ENCODE measurements around the gene SH2D7.

Gene SH2D7

GRCh38 chr15:78131295-78132061 lies 39.1 kb downstream of the SH2D7 start, which contains the start of gene CIB2:
Gene CIB2 (minus strand): TSS chr15:78131445. CDS start chr15:78131215, 230 bp downstream.
- H3K4me1 ChIP-seq (ENCODE audit: control insufficient read depth in 2 of 2, insufficient read depth in 2 of 2, low read length in 2 of 2): peaks cover 16 to 17% of the 10 kb centered on the region in 2 donors
- H3K4me3 ChIP-seq (ENCODE audit: low read length in 2 of 2): peak within 1 kb of the TSS; percentile 74 to 77
- H3K9ac ChIP-seq (ENCODE audit: low read depth in 1 of 2, low read length in 2 of 2): peak within 1 kb of the TSS; percentile 79 to 88
- peak within 1 kb of the TSS; percentile 67 to 77 for H3K27ac ChIP-seq (ENCODE audit: low read depth in 2 of 2, low read length in 2 of 2)
- no peaks in the 10 kb centered on the region for H3K27me3 ChIP-seq (ENCODE audit: control insufficient read depth in 2 of 2, insufficient read depth in 2 of 2, low read length in 2 of 2)
- no peaks in the 10 kb centered on the region for H3K9me3 ChIP-seq (ENCODE audit: control insufficient read depth in 2 of 2, low read length in 2 of 2)
- no peaks in the 10 kb centered on the region for H3K36me3 ChIP-seq (ENCODE audit: control insufficient read depth in 2 of 2, insufficient read depth in 2 of 2, low read length in 2 of 2)

GRCh38 chr15:78133801-78134200 lies 41.4 kb downstream of the SH2D7 start:
- peaks cover 9 to 11% of the 10 kb centered on the region in 2 donors for H3K4me1 ChIP-seq (ENCODE audit: control insufficient read depth in 2 of 2, insufficient read depth in 2 of 2, low read length in 2 of 2)
- no peak overlapping the region for H3K4me3 ChIP-seq (ENCODE audit: low read length in 2 of 2)
- no peaks in the 10 kb centered on the region for H3K9me3 ChIP-seq (ENCODE audit: control insufficient read depth in 2 of 2, low read length in 2 of 2)
- no peaks in the 10 kb centered on the region for H3K27me3 ChIP-seq (ENCODE audit: control insufficient read depth in 2 of 2, insufficient read depth in 2 of 2, low read length in 2 of 2)
- H3K9ac ChIP-seq (ENCODE audit: low read depth in 1 of 2, low read length in 2 of 2): no peak overlapping the region
- no peak overlapping the region for H3K27ac ChIP-seq (ENCODE audit: low read depth in 2 of 2, low read length in 2 of 2)
- H3K36me3 ChIP-seq (ENCODE audit: control insufficient read depth in 2 of 2, insufficient read depth in 2 of 2, low read length in 2 of 2): no peaks in the 10 kb centered on the region

GRCh38 chr15:78139578-78139977 lies 47.2 kb downstream of the SH2D7 start:
- H3K9me3 ChIP-seq (ENCODE audit: control insufficient read depth in 2 of 2, low read length in 2 of 2): no peaks in the 10 kb centered on the region
- H3K9ac ChIP-seq (ENCODE audit: low read depth in 1 of 2, low read length in 2 of 2): no peak overlapping the region
- no peaks in the 10 kb centered on the region for H3K27me3 ChIP-seq (ENCODE audit: control insufficient read depth in 2 of 2, insufficient read depth in 2 of 2, low read length in 2 of 2)
- H3K4me1 ChIP-seq (ENCODE audit: control insufficient read depth in 2 of 2, insufficient read depth in 2 of 2, low read length in 2 of 2): peaks cover 12 to 17% of the 10 kb centered on the region in 2 donors
- no peaks in the 10 kb centered on the region for H3K36me3 ChIP-seq (ENCODE audit: control insufficient read depth in 2 of 2, insufficient read depth in 2 of 2, low read length in 2 of 2)
- H3K27ac ChIP-seq (ENCODE audit: low read depth in 2 of 2, low read length in 2 of 2): peak overlapping the region; percentile 5 to 69
- H3K4me3 ChIP-seq (ENCODE audit: low read length in 2 of 2): no peak overlapping the region

DNA sequence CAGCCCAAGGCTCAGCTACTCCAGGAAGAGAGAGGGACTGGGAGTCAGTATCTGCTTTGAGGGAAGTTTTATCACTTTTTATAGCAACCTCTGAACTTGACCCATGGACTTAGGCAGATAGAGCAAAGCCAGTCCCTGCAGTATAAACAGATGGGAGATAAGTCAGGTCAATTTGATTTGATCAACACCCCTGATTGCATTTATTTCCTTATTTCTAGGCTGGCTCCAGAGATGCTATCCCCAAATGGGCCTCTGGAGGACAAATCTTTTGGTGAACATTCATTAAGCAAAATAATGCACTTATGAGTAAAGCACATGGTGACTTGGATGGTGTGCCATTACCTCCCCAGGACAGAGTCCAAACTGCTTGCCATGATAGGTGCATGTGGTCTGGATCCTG lies 47.9 kb downstream of the SH2D7 start:
- Histone ChIP-seq H3K4me3 (ENCODE audit: low read length in 2 of 2) (no peak overlapping the region), H3K9ac (ENCODE audit: low read depth in 1 of 2, low read length in 2 of 2) (no peak overlapping the region), H3K36me3 (ENCODE audit: control insufficient read depth in 2 of 2, insufficient read depth in 2 of 2, low read length in 2 of 2) (no peaks in the 10 kb centered on the region), H3K9me3 (ENCODE audit: control insufficient read depth in 2 of 2, low read length in 2 of 2) (no peaks in the 10 kb centered on the region), H3K27ac (ENCODE audit: low read depth in 2 of 2, low read length in 2 of 2) (peak overlapping the region; percentile 37 to 69), H3K27me3 (ENCODE audit: control insufficient read depth in 2 of 2, insufficient read depth in 2 of 2, low read length in 2 of 2) (no peaks in the 10 kb centered on the region), H3K4me1 (ENCODE audit: control insufficient read depth in 2 of 2, insufficient read depth in 2 of 2, low read length in 2 of 2) (peaks cover 12 to 17% of the 10 kb centered on the region in 2 donors)

DNA sequence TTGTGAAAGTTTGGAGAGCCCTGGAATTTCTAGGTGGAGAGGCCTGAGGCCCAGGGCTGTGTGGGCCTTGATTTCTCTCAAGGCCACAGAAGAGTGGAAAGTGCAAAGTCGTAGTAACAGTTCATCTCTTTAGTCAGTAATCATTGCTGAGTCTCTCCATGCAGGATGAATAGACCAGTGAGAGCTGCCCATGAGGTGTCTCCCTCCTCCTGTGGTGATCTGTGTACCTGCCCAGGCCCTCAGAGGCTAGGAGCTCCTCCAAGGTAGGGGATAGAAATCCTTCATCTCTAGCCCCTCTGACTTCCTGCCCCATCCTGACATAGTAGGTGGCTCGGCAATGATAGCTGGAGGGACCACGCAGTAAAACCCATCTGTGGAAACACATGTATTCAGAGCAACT lies 50.0 kb downstream of the SH2D7 start:
- H3K27me3 ChIP-seq (ENCODE audit: control insufficient read depth in 2 of 2, insufficient read depth in 2 of 2, low read length in 2 of 2): no peaks in the 10 kb centered on the region
- peaks cover 12 to 14% of the 10 kb centered on the region in 2 donors for H3K4me1 ChIP-seq (ENCODE audit: control insufficient read depth in 2 of 2, insufficient read depth in 2 of 2, low read length in 2 of 2)
- H3K4me3 ChIP-seq (ENCODE audit: low read length in 2 of 2): no peak overlapping the region
- no peak overlapping the region for H3K9ac ChIP-seq (ENCODE audit: low read depth in 1 of 2, low read length in 2 of 2)
- no peaks in the 10 kb centered on the region for H3K9me3 ChIP-seq (ENCODE audit: control insufficient read depth in 2 of 2, low read length in 2 of 2)
- H3K27ac ChIP-seq (ENCODE audit: low read depth in 2 of 2, low read length in 2 of 2): no peak overlapping the region
- H3K36me3 ChIP-seq (ENCODE audit: control insufficient read depth in 2 of 2, insufficient read depth in 2 of 2, low read length in 2 of 2): no peaks in the 10 kb centered on the region

GRCh38 chr15:78146425-78147154 lies 54.2 kb downstream of the SH2D7 start:
- H3K27ac ChIP-seq (ENCODE audit: low read depth in 2 of 2, low read length in 2 of 2): no peak overlapping the region

GRCh38 chr15:78147566-78147965 lies 55.2 kb downstream of the SH2D7 start:
- Histone ChIP-seq H3K27ac (ENCODE audit: low read depth in 2 of 2, low read length in 2 of 2) (no peak overlapping the region), H3K36me3 (ENCODE audit: control insufficient read depth in 2 of 2, insufficient read depth in 2 of 2, low read length in 2 of 2) (no peaks in the 10 kb centered on the region), H3K4me1 (ENCODE audit: control insufficient read depth in 2 of 2, insufficient read depth in 2 of 2, low read length in 2 of 2) (peaks cover 13 to 22% of the 10 kb centered on the region in 2 donors), H3K9ac (ENCODE audit: low read depth in 1 of 2, low read length in 2 of 2) (no peak overlapping the region), H3K27me3 (ENCODE audit: control insufficient read depth in 2 of 2, insufficient read depth in 2 of 2, low read length in 2 of 2) (no peaks in the 10 kb centered on the region), H3K4me3 (ENCODE audit: low read length in 2 of 2) (no peak overlapping the region), H3K9me3 (ENCODE audit: control insufficient read depth in 2 of 2, low read length in 2 of 2) (no peaks in the 10 kb centered on the region)

More at GRCh38 chr15:78146425-78147154, 54.2 kb downstream of the SH2D7 start:
- H3K9me3 ChIP-seq (ENCODE audit: control insufficient read depth in 2 of 2, low read length in 2 of 2): no peaks in the 10 kb centered on the region
- no peaks in the 10 kb centered on the region for H3K36me3 ChIP-seq (ENCODE audit: control insufficient read depth in 2 of 2, insufficient read depth in 2 of 2, low read length in 2 of 2)
- no peaks in the 10 kb centered on the region for H3K27me3 ChIP-seq (ENCODE audit: control insufficient read depth in 2 of 2, insufficient read depth in 2 of 2, low read length in 2 of 2)
- H3K4me3 ChIP-seq (ENCODE audit: low read length in 2 of 2): no peak overlapping the region
- H3K9ac ChIP-seq (ENCODE audit: low read depth in 1 of 2, low read length in 2 of 2): no peak overlapping the region
- H3K4me1 ChIP-seq (ENCODE audit: control insufficient read depth in 2 of 2, insufficient read depth in 2 of 2, low read length in 2 of 2): peaks cover 13 to 22% of the 10 kb centered on the region in 2 donors

DNA sequence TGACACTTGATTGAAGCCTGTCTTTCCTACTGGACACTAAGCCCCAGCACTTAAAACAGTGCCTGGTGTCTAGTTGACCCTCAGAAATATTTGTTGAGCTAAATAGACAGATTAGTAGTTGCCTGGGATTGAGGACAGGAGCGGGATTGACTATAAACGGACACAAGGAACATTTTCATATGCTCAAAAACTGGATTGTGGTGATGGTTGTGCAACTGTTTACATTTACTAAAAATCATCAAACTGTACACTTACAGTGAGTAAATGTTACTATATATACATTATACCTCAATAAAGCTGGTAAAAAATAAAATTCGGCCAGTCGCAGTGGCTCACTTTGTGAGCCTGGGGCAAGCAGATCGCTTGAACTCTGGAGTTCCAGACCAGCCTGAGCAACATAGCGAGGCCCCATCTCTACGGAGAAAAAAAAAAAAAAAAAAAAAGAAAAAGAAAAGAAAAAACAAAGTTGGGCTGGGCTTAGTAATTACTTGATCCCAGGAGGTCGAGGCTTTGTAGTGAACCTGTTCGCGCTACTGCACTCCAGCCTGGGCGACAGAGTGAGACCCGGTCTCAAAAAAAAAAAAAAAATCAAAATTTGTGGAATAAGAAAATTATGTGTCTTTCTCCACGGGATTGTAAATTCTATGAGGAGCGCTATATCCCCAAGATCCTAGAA lies 56.2 kb downstream of the SH2D7 start:
- H3K27ac ChIP-seq (ENCODE audit: low read depth in 2 of 2, low read length in 2 of 2): peak overlapping the region in 1 of 2 donors; percentile 88
- H3K9ac ChIP-seq (ENCODE audit: low read depth in 1 of 2, low read length in 2 of 2): peak overlapping the region; percentile 66 to 75

DNA sequence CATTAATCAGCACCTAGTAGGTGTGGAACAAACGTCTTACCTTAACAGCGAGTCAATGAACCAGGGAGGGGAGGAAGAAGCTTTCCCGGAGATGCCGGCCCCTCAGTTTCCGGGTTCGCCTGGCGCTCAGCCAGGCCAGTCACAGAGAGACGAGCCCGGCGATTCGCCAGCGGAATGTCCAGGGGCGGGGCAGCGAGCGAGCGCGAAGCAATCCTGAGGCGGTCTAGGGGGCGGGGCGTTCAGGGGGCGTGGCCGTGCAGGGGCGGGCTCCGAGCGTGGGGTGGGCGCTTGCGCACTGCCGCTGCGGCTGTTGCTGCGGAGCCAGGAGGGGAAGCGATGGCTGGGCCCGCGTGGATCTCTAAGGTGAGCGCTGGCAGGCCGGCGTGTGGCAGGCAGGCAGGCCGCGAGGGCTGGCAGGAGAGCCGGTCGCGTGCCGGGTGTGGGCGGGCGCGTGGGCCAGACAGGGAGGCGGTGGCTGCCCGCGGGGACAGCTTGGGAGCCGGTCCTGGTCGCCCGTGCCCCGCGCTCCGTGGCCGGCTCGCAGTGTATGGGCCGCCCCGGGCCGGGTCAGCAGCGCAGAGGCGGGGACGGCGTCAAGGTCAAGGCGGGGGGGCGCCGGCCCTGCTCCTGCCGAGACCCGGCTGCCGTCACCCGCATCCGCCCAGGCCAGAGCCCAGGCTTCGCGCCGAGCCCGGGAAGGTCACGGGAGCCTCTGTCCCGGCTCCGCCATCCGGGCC lies 56.9 kb downstream of the SH2D7 start, which contains the start of gene IDH3A:
Gene IDH3A, plus strand, starts transcription at position 295 of the 737 bp plus-strand sequence. Its CDS starts 42 bp downstream, at position 337.
- H3K36me3 ChIP-seq (ENCODE audit: control insufficient read depth in 2 of 2, insufficient read depth in 2 of 2, low read length in 2 of 2): peaks cover 0 to 3% of the 10 kb centered on the region in 2 donors
- H3K27me3 ChIP-seq (ENCODE audit: control insufficient read depth in 2 of 2, insufficient read depth in 2 of 2, low read length in 2 of 2): no peaks in the 10 kb centered on the region
- H3K4me3 ChIP-seq (ENCODE audit: low read length in 2 of 2): peak within 1 kb of the TSS; percentile 77 to 85
- H3K9me3 ChIP-seq (ENCODE audit: control insufficient read depth in 2 of 2, low read length in 2 of 2): no peaks in the 10 kb centered on the region
- H3K9ac ChIP-seq (ENCODE audit: low read depth in 1 of 2, low read length in 2 of 2): peak within 1 kb of the TSS; percentile 70 to 89
- H3K4me1 ChIP-seq (ENCODE audit: control insufficient read depth in 2 of 2, insufficient read depth in 2 of 2, low read length in 2 of 2): peaks cover 13 to 22% of the 10 kb centered on the region in 2 donors
- H3K27ac ChIP-seq (ENCODE audit: low read depth in 2 of 2, low read length in 2 of 2): peak within 1 kb of the TSS; percentile 78 to 88

More for the DNA sequence above, 56.2 kb downstream of the SH2D7 start:
- Histone ChIP-seq H3K4me1 (ENCODE audit: control insufficient read depth in 2 of 2, insufficient read depth in 2 of 2, low read length in 2 of 2) (peaks cover 13 to 22% of the 10 kb centered on the region in 2 donors), H3K4me3 (ENCODE audit: low read length in 2 of 2) (peak overlapping the region; percentile 70 to 85), H3K36me3 (ENCODE audit: control insufficient read depth in 2 of 2, insufficient read depth in 2 of 2, low read length in 2 of 2) (peaks cover 0 to 3% of the 10 kb centered on the region in 2 donors), H3K9me3 (ENCODE audit: control insufficient read depth in 2 of 2, low read length in 2 of 2) (no peaks in the 10 kb centered on the region), H3K27me3 (ENCODE audit: control insufficient read depth in 2 of 2, insufficient read depth in 2 of 2, low read length in 2 of 2) (no peaks in the 10 kb centered on the region)

All from mucosa of rectum (tissue), 2 donors.